Measurements from ENCODE around the gene POLRMT. TPM values are rescaled to one million over a fixed set of nuclear protein-coding genes. Genes with fewer than 3 reads are reported as not detected.

POLRMT gene
- total and polyA plus RNA-seq, 2 experiments from 2014 or later: 103 to 121 TPM

GRCh38 chr19:658916-659839 is 25.8 kb upstream of the POLRMT start:
- no peak for TF ChIP-seq CTCF (IDR thresholded peaks at IDR 0.05; ENCODE audit: low read depth, low read length)
- Histone ChIP-seq H3K9me3 (ENCODE audit: low read depth) (no peaks in the 10 kb centered on the region), H3K4me1 (ENCODE audit: low read depth) (peaks cover 8% of the 10 kb centered on the region)

GRCh38 chr19:658059-658839 is 24.9 kb upstream of the POLRMT start:
- no peak for TF ChIP-seq CTCF (IDR thresholded peaks at IDR 0.05; ENCODE audit: low read depth, low read length)
- Histone ChIP-seq H3K36me3 (no peaks in the 10 kb centered on the region), H3K27me3 (no peaks in the 10 kb centered on the region), H3K9me3 (ENCODE audit: low read depth) (no peaks in the 10 kb centered on the region), H3K27ac (no peak overlapping the region), H3K4me3 (no peak overlapping the region), H3K4me1 (ENCODE audit: low read depth) (peaks cover 8% of the 10 kb centered on the region)
- DNase-seq (ENCODE audit: low read depth in 1 of 2, low spot score in 1 of 2): no peak

More at GRCh38 chr19:658916-659839, 25.8 kb upstream of the POLRMT start:
- H3K27me3 ChIP-seq: no peaks in the 10 kb centered on the region
- no peak overlapping the region for H3K27ac ChIP-seq
- peak in 1 of 2 donors; percentile 29 for DNase-seq (ENCODE audit: low read depth in 1 of 2, low spot score in 1 of 2)
- no peaks in the 10 kb centered on the region for H3K36me3 ChIP-seq
- H3K4me3 ChIP-seq: no peak overlapping the region

- no peak for DNase-seq (ENCODE audit: low read depth in 1 of 2, low spot score in 1 of 2)
- Histone ChIP-seq H3K4me1 (ENCODE audit: low read depth) (peaks cover 8% of the 10 kb centered on the region), H3K27me3 (no peaks in the 10 kb centered on the region), H3K4me3 (no peak overlapping the region), H3K9me3 (ENCODE audit: low read depth) (no peaks in the 10 kb centered on the region), H3K27ac (no peak overlapping the region), H3K36me3 (no peaks in the 10 kb centered on the region)
- no peak for TF ChIP-seq CTCF (IDR thresholded peaks at IDR 0.05; ENCODE audit: low read depth, low read length)
Measured at GRCh38 chr19:657611-658010, 24.3 kb upstream of the POLRMT start.

DNA sequence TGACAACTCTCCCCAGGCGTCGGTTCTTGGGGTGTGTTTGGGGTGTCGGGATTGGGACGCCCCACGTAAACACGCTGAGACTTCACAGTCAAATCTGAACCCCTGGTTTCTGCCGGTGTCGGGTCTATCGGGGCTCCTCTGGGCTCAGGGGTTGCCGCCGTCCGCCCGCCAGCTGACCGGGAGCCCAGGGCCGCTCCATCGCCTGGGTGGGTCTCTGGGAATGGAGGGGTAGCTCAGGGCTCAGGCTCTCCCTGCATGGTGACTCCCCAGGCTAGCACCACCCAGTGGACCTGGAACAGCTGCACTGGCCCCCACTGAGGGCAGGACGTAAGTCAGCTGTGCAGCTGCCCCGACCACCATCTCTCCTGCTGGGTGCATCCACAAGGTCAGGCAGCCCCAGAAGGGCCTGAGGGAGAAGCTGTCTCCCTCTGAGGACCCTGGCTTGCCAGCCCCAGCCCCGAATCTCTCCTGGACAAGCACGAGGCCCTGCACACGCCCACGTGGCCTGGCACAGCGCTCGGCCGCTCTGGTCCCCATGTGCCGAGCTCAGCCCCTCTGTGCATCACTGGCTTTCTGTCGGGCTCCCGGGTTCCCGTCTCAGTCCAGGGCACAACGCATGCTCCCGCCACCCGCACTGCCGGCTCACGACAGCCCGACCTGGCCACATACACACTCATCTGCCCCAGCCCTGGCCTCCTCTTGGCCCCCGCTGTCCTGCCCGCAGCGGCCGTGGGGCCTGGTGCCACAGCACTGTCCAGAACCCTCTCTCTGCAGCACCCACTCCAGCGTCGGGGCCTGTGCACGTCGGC is 23.6 kb upstream of the POLRMT start:
- peaks cover under 1% of the 10 kb centered on the region for H3K36me3 ChIP-seq
- peaks cover 8% of the 10 kb centered on the region for H3K4me1 ChIP-seq (ENCODE audit: low read depth)
- no peaks in the 10 kb centered on the region for H3K27me3 ChIP-seq
- no peak overlapping the region for H3K4me3 ChIP-seq
- H3K27ac ChIP-seq: no peak overlapping the region
- TF ChIP-seq CTCF (IDR thresholded peaks at IDR 0.05; ENCODE audit: low read depth, low read length): no peak
- no peaks in the 10 kb centered on the region for H3K9me3 ChIP-seq (ENCODE audit: low read depth)
- no peak for DNase-seq (ENCODE audit: low read depth in 1 of 2, low spot score in 1 of 2)

GRCh38 chr19:655691-656090 is 22.4 kb upstream of the POLRMT start:
- Histone ChIP-seq H3K27me3 (no peaks in the 10 kb centered on the region), H3K36me3 (peaks cover 8% of the 10 kb centered on the region), H3K4me3 (no peak overlapping the region), H3K27ac (no peak overlapping the region), H3K9me3 (ENCODE audit: low read depth) (no peaks in the 10 kb centered on the region), H3K4me1 (ENCODE audit: low read depth) (no peaks in the 10 kb centered on the region)
- no peak for DNase-seq (ENCODE audit: low read depth in 1 of 2, low spot score in 1 of 2)
- TF ChIP-seq CTCF (IDR thresholded peaks at IDR 0.05; ENCODE audit: low read depth, low read length): no peak
